GM12873 (cell line): Measurements from ENCODE around the gene SPIB.

ENCODE experiments used
- TF ChIP-seq, protein P1 (sequence below): IDR thresholded peaks from 2 replicates; pipeline ENCODE4 v1.5.1; 2012; ENCODE audit warnings: low read depth, mild to moderate bottlenecking, moderate library complexity, low read length, control low read depth; ENCODE audit not compliant: insufficient read depth; ENCODE audit errors: missing control alignments

SPIB gene

GRCh38 chr19:50467566-50467965 lies 48.8 kb downstream of the SPIB start:
- TF ChIP-seq, protein P1, sequence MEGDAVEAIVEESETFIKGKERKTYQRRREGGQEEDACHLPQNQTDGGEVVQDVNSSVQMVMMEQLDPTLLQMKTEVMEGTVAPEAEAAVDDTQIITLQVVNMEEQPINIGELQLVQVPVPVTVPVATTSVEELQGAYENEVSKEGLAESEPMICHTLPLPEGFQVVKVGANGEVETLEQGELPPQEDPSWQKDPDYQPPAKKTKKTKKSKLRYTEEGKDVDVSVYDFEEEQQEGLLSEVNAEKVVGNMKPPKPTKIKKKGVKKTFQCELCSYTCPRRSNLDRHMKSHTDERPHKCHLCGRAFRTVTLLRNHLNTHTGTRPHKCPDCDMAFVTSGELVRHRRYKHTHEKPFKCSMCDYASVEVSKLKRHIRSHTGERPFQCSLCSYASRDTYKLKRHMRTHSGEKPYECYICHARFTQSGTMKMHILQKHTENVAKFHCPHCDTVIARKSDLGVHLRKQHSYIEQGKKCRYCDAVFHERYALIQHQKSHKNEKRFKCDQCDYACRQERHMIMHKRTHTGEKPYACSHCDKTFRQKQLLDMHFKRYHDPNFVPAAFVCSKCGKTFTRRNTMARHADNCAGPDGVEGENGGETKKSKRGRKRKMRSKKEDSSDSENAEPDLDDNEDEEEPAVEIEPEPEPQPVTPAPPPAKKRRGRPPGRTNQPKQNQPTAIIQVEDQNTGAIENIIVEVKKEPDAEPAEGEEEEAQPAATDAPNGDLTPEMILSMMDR, result no peak

GRCh38 chr19:50468818-50469217 lies 50.1 kb downstream of the SPIB start:
- TF ChIP-seq, protein P1, result no peak

GRCh38 chr19:50475101-50475568 lies 56.4 kb downstream of the SPIB start:
- TF ChIP-seq, protein P1, result no peak

DNA sequence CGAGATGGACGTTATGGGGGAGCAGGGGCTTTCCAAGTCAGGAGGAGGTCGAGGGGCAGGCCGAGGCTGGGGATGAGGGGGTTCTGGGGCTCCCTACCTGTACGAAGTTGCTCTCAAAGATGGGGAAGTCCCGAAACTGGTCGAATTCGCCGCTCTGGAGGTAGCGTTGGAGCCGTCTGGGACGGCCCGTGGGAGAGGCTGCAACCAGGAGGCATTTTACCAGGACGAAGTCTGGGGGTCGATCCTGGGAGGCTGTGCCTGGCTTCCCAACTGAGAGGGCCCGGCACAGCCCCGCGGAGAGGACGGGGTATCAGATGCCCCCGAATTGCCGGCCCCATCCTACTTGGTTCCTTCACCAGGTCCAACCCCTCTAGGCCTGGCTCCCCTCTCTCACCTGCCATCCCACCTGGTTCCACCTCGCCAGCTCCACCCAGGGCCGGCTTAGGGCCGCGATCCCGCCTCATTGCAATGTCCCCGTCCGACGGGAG lies 57.0 kb downstream of the SPIB start:
- TF ChIP-seq, protein P1, result no peak

GRCh38 chr19:50476224-50476906 lies 57.6 kb downstream of the SPIB start, which contains the start of the genes EMC10 and GARIN5A:
Gene EMC10 (plus strand): TSS chr19:50476507. CDS start chr19:50476545, 38 bp downstream.
Gene GARIN5A (minus strand): TSS chr19:50476848. CDS start chr19:50476388, 460 bp downstream.
- TF ChIP-seq, protein P1, result no peak

DNA sequence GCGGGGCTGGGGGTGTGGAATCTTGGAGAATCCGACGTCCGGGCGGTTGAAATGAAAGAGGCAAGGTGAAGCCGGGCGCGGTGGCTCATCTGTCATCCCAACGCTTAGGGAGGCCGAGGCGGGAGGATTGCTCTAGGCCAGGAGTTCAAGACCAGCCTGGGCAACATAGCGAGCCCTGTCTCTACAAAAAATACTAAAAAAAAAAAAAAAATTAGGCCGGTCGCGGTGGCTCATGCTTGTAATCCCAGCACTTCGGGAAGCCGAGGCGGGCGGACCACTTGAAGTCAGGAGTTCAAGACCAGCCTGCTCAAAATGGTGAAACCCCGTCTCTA lies 58.1 kb downstream of the SPIB start:
- TF ChIP-seq, protein P1, result no peak

GRCh38 chr19:50477751-50478515 lies 59.2 kb downstream of the SPIB start:
- TF ChIP-seq, protein P1, result no peak
